Kasumi-1 (cell line): ENCODE data around the gene SMARCC2.
A peak's percentile ranks its signal among the peaks of the same experiment; 100 is the strongest.
"Not testable (repeated sequence)": the region's sequence is repeated elsewhere in the genome, so short reads cannot be mapped to it uniquely, and the experiment has no call there.

ENCODE experiments used
- DNase-seq, 2 experiments: peaks; one replicate each; lab custom pipeline; 2025; lab: John Stamatoyannopoulos, UW

Gene SMARCC2

GRCh38 chr12:56208006-56208405 is 18.7 kb upstream of the SMARCC2 start:
- DNase-seq: no peak

GRCh38 chr12:56206452-56207166 is 17.3 kb upstream of the SMARCC2 start:
- peak; percentile 64 to 69 for DNase-seq

DNA sequence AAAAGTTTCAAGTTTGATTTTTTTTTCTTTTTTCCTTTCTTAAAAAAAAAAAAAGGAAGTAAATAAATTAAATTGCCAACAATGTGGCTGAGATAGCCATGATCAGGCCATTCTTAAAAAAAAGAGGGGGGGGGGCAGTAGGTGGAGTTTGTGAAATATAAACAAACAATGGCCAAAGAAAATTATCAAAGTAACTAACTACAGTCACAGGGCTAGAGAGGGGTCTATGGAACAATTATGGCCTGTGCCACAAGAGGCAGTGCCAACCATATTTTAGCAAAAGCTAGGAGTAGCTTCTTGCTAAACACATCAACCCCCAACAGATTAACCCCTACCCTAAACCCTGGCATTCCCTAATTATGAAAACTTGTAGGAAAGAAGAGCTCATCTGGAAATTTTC is 16.2 kb upstream of the SMARCC2 start:
- peak in 1 of 2 experiments; percentile 32 for DNase-seq

DNA sequence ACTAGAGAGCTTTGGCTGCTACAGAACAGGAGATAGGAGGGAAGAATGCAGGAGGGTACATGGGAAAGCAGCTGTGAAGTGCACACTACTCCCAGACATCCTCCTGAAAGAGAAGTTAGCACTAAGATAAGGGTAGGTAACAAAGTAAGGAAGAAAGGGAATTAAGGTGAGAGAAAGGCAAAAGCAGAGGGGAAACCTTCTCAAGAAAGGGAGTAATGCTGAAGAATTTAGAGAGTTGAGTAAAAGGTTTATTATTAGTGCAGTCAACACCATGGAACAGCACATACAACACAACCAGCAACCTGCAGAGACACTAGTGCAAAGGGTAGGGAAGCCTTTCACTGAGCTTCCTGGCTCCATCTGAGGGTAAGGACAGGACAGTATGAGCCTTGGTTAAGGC is 15.0 kb upstream of the SMARCC2 start:
- no peak for DNase-seq

GRCh38 chr12:56202838-56203237 is 13.6 kb upstream of the SMARCC2 start:
- DNase-seq: no peak

DNA sequence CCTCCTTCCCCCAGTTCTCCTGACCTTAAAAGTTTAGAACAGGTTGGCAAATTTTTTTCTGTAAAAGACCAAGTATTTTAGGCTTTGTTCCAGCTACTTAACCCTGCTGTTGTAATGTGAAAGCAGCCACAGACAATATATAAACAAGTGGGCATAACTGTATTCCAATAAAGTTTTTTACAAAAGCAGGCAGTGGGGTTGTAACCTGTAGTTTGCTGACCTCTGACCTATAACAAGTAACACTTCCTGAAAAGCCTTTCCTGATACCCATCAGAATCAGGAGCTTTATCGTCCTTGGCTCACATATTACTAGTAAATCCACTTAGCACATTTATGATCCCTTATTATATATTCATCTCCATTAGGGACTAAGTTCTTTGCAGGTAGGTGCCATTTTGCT is 13.1 kb upstream of the SMARCC2 start:
- no peak for DNase-seq

GRCh38 chr12:56198836-56199235 is 9.6 kb upstream of the SMARCC2 start:
- DNase-seq: no peak

GRCh38 chr12:56197921-56198635 is 8.8 kb upstream of the SMARCC2 start:
- no peak for DNase-seq

GRCh38 chr12:56196818-56197550 is 7.7 kb upstream of the SMARCC2 start:
- not testable (repeated sequence) for DNase-seq

- DNase-seq: peak; percentile 86 to 91
These were observed 3.8 kb upstream of the SMARCC2 start for GRCh38 chr12:56193025-56193578.

GRCh38 chr12:56192582-56192981 is 3.3 kb upstream of the SMARCC2 start:
- no peak for DNase-seq

DNA sequence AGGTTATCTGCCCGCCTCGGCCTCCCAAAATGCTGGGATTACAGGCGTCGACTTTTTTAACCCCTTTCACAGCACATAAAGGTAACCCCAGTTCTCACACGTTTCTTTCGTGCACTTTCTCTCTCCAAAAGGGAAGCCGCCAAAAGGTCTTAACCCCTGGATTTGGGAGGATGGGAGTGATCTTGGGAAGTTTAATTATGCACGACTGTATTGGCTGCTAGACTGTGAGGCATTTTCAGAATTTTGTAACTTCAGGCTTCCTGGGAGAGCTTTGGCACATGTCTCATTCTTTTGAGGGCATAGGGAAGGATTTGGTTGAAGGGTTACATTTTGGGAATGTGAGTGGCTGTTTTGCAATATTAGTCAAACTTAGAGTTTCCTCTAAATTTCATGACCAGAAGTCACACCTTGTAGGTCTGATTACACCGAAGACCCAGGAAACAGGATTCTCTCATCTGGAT is 1.4 kb upstream of the SMARCC2 start:
- DNase-seq: no peak

DNA sequence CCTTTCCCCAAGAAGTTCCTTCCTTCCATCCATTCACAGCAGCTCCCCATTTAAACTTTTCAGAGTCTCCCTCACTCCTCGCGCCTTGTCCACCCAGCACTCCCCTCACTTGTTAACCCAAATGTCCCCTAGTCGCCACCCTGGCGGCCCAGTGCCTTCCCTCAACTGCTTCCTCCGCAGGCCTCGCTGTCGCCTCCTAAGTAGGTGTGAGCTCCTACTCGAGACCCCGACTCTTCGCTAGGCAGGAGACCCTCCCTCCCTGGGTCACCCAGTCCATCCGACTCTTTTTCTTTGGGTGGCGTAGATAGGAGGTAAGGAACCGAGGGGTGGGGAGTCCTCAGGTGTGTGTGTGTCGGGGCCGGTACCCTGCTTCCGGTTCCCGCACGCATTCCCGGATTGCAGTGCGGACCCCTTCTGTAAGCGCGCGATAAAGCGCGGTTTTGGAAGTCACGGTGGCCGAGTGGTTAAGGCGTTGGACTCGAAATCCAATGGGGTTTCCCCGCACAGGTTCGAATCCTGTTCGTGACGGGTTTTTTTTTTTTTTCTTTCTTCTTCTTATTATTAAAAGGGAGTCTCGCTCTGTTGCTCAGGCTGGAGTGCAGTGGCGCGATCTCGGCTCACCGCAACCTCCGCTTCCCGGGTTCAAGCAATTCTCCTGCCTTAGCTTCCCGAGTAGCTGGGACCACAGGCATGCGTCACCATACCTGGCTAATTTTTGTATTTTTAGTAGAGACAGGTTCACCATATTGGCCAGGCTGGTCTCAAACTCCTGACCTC is 823 bp upstream of the SMARCC2 start:
- DNase-seq: peak; percentile 73 to 82

DNA sequence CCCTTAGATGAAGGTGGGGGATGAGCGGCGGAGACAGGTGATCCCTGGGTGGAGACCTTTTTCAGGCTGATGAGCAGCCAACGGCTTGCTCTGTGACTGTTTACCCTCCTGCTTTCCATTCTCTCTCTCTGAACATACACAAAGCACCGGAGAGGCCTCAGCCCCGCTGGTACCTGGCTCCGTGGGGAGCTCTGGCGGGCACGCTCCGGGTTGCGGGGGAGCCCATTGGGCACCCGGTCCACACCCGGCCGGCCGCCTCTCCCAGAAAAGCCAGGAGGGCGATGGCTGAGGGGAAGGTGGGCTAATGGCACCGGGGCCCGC is 545 bp downstream of the SMARCC2 start:
- no peak for DNase-seq

DNA sequence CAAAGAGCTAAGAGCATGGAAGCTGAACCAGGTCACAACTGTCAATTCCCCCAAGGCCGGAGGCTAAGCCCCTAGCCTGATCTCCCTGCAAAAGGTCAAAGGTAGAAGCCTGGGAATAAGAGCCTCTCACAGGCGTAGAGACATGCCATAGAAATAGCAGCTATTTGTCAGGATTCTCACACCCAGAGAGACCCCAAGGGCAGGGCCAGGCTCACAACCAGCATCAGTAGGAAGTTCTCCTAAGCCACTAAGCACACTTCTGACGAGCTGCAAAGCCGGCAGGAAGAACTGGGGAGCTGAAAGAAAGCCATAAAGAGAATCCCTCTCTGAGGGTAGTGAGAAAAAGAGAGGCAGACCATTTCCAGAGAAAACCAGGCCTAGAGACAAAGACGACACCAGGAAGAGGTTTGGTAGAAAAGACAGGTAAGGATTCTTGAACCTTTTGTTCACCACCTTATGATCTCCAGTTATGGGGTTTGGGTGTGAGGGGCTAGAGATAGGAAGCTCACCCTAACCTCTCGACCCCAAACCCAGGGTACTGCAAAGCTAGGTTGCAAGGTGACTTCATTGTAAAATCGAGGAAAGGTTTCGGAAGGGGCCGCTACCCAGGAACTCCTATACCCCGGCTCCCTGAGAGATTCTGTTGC is 1.0 kb downstream of the SMARCC2 start:
- DNase-seq: peak; percentile 34 to 46

- no peak for DNase-seq
These were observed 2.3 kb downstream of the SMARCC2 start for GRCh38 chr12:56186957-56187356.

- no peak for DNase-seq
These were observed 10.9 kb downstream of the SMARCC2 start for GRCh38 chr12:56178347-56178746.

DNA sequence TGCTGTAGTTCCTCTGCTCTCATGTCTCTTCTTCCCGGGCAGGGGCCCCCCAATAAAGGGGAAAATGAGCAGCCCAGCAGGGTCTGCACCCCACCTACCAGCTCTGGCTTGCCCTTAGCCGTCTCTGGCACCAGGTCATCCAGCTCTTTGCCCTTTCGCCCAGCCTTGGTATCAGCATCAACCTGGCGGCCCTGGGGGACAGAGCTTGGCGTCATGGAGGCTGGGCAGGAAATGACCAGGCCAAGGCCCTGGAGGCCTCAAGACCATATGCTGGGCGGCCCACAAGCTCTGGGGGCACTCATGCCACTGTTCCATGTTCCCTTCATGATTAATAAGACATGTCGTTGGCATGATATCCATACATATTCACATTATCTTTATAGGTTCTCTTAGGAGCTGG is 16.4 kb downstream of the SMARCC2 start:
- DNase-seq: no peak

DNA sequence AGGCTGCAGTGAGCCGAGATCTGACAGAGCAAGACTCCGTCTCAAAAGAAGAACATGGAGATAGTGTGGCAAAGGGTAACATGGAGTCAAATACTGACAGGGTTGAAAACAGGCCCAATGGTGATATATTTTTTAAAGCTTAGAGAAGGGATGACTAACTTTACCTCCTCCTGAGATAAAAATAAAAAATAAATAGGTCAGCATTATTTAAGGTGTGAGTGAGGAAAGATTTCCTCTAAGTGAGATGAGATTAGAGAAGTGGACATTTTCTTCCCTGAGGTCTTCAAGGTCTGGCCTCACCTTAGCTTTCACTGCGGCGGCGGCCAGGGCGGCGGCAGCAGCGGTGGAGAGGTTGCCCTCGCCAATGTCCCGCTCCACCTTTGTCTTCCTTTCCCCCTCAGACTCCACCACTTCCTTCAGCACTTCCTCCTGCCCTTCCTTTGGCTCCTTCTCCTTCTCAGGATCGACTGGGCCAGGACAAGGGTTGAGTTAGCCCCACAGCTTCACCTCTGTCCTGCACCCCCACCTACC is 20.0 kb downstream of the SMARCC2 start:
- no peak for DNase-seq

DNA sequence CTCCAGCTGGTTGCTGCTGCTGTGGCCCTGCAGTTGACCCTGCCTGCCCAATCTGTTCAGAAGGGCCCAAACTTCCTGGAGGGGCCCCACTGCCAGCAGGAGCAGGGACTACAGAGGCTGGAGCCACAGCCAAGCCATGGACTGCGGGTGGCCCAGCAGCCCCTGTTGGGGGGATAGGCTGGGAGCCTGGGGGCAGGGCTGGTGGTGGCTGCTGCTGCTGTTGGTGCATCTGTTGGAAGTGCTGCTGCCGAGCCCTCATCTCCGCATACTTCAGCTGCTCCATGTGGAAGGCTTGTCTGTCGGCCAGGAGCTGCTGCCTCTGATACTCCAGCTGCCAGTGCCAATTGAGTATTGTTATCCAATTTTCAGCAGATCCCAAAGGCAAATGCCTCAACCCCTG is 23.9 kb downstream of the SMARCC2 start:
- no peak for DNase-seq

GRCh38 chr12:56164345-56164729 is 24.9 kb downstream of the SMARCC2 start:
- no peak for DNase-seq
